Measurements from ENCODE around the gene CCDC192. TPM values are rescaled to one million over a fixed set of nuclear protein-coding genes. Genes with fewer than 3 reads are reported as not detected.

CCDC192 gene
- total RNA-seq, 1 donor from 2014 or later: 2.1 TPM

DNA sequence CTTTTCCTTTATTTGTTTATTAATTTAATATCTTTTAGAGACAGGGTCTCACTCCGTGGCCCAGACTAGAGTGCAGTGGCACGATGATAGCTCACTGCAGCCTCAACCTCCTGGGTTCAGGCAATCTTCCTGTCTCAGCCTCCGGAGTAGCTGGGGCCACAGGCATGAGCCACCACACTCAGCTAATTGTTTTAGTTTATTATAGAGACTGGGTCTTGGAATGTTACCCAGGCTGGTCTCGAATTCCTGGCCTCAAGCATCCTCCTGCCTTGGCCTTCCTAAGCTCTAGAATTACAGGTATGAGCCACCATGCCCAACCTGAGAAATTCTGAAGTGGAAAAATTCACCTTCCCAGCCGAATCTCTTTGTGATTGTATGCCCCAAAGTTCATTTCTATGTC is 240.9 kb downstream of the CCDC192 start:
- H3K36me3 Mint-ChIP-seq: no peaks in the 10 kb centered on the region
- no peak overlapping the region for H3K4me3 Mint-ChIP-seq
- peaks cover 6% of the 10 kb centered on the region for H3K4me1 Mint-ChIP-seq
- TF ChIP-seq, protein P1, sequence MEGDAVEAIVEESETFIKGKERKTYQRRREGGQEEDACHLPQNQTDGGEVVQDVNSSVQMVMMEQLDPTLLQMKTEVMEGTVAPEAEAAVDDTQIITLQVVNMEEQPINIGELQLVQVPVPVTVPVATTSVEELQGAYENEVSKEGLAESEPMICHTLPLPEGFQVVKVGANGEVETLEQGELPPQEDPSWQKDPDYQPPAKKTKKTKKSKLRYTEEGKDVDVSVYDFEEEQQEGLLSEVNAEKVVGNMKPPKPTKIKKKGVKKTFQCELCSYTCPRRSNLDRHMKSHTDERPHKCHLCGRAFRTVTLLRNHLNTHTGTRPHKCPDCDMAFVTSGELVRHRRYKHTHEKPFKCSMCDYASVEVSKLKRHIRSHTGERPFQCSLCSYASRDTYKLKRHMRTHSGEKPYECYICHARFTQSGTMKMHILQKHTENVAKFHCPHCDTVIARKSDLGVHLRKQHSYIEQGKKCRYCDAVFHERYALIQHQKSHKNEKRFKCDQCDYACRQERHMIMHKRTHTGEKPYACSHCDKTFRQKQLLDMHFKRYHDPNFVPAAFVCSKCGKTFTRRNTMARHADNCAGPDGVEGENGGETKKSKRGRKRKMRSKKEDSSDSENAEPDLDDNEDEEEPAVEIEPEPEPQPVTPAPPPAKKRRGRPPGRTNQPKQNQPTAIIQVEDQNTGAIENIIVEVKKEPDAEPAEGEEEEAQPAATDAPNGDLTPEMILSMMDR (IDR thresholded peaks at IDR 0.05; ENCODE audit: unreplicated experiment): no peak
- no peaks in the 10 kb centered on the region for H3K27me3 Mint-ChIP-seq (ENCODE audit: low read depth)
- no peak overlapping the region for H3K27ac Mint-ChIP-seq
- H3K9me3 Mint-ChIP-seq: no peaks in the 10 kb centered on the region
- no peak for DNase-seq (ENCODE audit: low spot score in 2 of 2, unreplicated experiment in 2 of 2)

DNA sequence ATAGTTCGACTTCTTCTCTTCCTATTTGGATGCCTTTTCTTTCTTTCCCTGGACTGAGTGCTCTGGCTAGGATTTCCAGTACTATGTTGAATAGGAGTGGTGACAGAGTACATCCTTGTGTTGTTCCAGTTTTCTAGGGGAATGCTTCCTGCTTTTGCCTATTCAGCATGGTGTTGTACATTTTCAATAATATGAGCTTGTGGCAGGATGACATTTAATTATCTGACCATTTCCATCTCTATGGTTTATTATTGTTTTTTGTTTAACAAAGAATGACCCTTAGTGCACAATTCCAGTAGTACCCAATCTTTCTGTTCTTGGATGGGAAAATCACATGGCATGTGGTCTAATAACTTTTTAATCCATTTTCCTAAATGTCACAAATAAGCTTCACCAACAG is 244.8 kb downstream of the CCDC192 start:
- no peaks in the 10 kb centered on the region for H3K36me3 Mint-ChIP-seq
- no peaks in the 10 kb centered on the region for H3K27me3 Mint-ChIP-seq (ENCODE audit: low read depth)
- H3K9me3 Mint-ChIP-seq: no peaks in the 10 kb centered on the region
- H3K4me1 Mint-ChIP-seq: peaks cover 4% of the 10 kb centered on the region
- no peak overlapping the region for H3K4me3 Mint-ChIP-seq
- no peak overlapping the region for H3K27ac Mint-ChIP-seq
- TF ChIP-seq, protein P1 (IDR thresholded peaks at IDR 0.05; ENCODE audit: unreplicated experiment): no peak
- DNase-seq (ENCODE audit: low spot score in 2 of 2, unreplicated experiment in 2 of 2): no peak

DNA sequence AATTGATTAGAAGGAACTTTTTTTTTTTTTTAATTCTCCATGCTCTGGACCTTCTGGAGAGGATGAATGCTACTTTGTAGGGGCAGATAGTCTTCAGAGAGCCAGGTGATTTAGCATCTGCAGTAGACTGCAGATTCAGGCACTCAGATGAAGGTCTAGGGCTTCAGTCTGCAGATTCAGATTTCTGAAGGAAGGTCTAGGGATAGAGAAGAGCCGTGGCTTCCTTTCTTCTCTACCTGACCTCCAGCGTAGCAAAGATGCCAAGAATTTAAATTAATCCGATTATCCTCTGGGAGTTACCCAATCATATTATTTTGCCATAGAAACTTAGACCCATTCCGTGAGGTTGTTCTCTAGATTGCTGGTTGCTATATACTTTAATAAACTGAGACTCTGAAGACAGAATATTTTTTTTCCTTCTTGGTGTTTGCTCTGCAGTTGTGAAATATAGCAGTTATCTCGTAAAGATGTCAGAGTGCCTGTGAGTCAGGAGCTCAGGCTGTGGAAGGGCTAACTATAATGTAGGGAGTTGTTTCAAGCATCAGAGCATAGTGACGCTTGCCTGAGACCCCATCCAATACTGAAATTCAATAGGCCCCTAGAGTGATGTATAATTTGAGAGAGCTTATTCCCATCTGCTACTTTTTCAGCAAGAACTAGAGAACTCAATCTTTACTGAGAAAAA is 247.7 kb downstream of the CCDC192 start:
- no peak overlapping the region for H3K4me3 Mint-ChIP-seq

DNA sequence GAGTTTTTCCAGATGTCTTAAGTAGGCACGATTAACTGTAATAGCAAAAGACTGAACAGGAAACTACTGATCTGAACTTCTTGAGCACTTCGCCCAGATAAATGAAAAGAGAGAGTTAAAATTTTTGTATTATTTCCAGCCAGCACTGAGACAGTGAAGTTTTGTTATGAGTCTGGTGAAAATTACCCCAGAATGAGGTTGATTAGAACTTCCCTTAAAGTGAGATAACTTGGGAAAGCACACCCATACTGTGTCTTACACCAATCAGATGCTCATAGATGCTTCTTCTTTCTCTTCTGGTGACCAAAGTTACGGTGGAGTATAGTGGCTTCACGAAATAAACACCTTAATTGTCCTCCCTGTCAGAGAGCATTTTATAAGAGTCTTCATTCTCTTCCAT is 248.6 kb downstream of the CCDC192 start:
- H3K27ac Mint-ChIP-seq: no peak overlapping the region

More for the DNA sequence above, 247.7 kb downstream of the CCDC192 start:
- Mint-ChIP-seq H3K9me3 (peaks cover 10% of the 10 kb centered on the region), H3K27ac (peak overlapping the region; percentile 30), H3K4me1 (peaks cover 4% of the 10 kb centered on the region), H3K36me3 (peaks cover 11% of the 10 kb centered on the region), H3K27me3 (ENCODE audit: low read depth) (no peaks in the 10 kb centered on the region)
- TF ChIP-seq, protein P1 (IDR thresholded peaks at IDR 0.05; ENCODE audit: unreplicated experiment): no peak
- DNase-seq (ENCODE audit: low spot score in 2 of 2, unreplicated experiment in 2 of 2): no peak

DNA sequence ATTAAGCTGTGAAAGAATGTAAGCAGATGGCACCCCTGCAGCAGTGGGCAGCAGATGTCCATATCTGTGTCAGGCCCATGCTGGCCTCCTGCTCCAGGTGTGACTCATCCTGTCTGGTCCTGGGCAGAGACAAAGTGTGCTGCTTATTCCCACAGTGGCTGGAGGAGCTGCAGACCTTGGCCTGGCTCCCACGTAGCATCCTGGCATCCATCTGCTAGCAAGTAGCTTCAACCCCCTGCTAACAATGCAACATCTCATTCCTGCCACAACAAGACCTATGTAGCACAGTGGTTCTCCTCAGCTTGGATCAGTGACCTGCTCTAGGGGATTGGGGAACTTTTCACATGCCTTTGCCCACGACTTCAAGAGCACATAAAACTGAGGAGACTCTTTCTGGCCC is 254.0 kb downstream of the CCDC192 start:
- TF ChIP-seq, protein P1 (IDR thresholded peaks at IDR 0.05; ENCODE audit: unreplicated experiment): no peak
- peaks cover 44% of the 10 kb centered on the region for H3K4me1 Mint-ChIP-seq
- H3K9me3 Mint-ChIP-seq: peaks cover 10% of the 10 kb centered on the region
- H3K27ac Mint-ChIP-seq: no peak overlapping the region
- no peaks in the 10 kb centered on the region for H3K27me3 Mint-ChIP-seq (ENCODE audit: low read depth)
- H3K4me3 Mint-ChIP-seq: no peak overlapping the region
- no peak for DNase-seq (ENCODE audit: low spot score in 2 of 2, unreplicated experiment in 2 of 2)
- H3K36me3 Mint-ChIP-seq: peaks cover 16% of the 10 kb centered on the region

More for the DNA sequence above, 248.6 kb downstream of the CCDC192 start:
- DNase-seq (ENCODE audit: low spot score in 2 of 2, unreplicated experiment in 2 of 2): no peak
- TF ChIP-seq, protein P1 (IDR thresholded peaks at IDR 0.05; ENCODE audit: unreplicated experiment): no peak
- Mint-ChIP-seq H3K4me3 (no peak overlapping the region), H3K36me3 (peaks cover 16% of the 10 kb centered on the region), H3K9me3 (peaks cover 10% of the 10 kb centered on the region), H3K4me1 (peaks cover 4% of the 10 kb centered on the region), H3K27me3 (ENCODE audit: low read depth) (no peaks in the 10 kb centered on the region)

Data from mesothelial cell of epicardium (in vitro differentiated cells).